GM12801 (cell line): ENCODE results near the gene NTHL1.

ENCODE experiments used
- TF ChIP-seq, protein P1 (sequence below): IDR thresholded peaks from one replicate; pipeline ENCODE4 v1.5.1; 2011; ENCODE audit warnings: control low read depth; ENCODE audit not compliant: insufficient read length; ENCODE audit errors: extremely low read depth

The NTHL1 gene

DNA sequence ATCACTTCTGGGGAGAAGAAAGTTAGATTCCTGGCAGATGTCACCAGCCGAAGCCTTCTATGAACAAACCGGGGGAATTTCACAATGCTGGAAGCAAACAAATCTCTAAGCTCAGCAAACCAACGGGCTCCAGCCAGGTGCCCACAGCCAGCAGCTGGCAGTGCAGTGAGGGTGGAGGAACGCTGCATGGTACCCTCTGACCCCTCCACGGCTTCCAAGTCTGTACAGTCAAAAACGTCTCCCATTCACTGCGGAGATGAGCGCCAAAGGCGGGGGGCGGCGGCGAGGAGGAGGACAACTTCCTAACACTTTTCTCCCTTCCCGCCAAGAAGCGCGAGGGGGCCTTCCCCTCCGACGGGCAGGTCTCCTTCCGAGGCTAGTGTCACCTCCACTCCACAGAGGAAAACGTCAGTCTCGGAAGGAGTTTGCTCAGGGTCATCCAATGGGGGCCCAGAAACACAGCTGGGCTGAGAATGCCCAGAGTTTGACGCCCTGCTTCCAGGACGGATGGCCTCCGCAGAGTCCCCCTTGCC lies 38.9 kb downstream of the NTHL1 start:
- TF ChIP-seq, protein P1, sequence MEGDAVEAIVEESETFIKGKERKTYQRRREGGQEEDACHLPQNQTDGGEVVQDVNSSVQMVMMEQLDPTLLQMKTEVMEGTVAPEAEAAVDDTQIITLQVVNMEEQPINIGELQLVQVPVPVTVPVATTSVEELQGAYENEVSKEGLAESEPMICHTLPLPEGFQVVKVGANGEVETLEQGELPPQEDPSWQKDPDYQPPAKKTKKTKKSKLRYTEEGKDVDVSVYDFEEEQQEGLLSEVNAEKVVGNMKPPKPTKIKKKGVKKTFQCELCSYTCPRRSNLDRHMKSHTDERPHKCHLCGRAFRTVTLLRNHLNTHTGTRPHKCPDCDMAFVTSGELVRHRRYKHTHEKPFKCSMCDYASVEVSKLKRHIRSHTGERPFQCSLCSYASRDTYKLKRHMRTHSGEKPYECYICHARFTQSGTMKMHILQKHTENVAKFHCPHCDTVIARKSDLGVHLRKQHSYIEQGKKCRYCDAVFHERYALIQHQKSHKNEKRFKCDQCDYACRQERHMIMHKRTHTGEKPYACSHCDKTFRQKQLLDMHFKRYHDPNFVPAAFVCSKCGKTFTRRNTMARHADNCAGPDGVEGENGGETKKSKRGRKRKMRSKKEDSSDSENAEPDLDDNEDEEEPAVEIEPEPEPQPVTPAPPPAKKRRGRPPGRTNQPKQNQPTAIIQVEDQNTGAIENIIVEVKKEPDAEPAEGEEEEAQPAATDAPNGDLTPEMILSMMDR: no peak

DNA sequence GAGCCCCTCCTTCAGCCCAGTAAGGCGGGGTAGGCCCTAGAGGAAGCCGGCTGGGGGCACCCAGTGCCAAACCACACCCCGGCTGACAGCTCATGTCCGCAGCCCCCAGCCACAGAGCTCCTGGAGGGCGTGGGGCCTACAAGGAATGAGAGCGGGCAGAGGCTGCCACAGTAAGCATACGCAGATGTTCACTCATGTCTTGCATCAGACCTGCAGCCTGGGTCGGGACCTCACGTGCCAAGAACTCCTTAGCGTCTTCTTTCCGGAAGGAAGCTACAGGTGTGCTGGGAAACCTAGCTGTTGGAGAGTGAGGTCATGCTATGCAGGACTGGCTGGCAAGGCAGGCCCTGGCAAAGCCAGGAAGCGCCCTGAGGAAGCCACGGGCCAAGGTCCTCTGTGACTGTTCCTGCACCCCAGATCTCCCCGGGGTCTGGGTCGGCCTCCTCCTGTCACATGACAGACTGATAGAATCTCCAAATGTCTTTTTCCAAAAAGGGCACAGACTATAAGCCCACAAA lies 39.6 kb downstream of the NTHL1 start:
- TF ChIP-seq, protein P1: no peak

DNA sequence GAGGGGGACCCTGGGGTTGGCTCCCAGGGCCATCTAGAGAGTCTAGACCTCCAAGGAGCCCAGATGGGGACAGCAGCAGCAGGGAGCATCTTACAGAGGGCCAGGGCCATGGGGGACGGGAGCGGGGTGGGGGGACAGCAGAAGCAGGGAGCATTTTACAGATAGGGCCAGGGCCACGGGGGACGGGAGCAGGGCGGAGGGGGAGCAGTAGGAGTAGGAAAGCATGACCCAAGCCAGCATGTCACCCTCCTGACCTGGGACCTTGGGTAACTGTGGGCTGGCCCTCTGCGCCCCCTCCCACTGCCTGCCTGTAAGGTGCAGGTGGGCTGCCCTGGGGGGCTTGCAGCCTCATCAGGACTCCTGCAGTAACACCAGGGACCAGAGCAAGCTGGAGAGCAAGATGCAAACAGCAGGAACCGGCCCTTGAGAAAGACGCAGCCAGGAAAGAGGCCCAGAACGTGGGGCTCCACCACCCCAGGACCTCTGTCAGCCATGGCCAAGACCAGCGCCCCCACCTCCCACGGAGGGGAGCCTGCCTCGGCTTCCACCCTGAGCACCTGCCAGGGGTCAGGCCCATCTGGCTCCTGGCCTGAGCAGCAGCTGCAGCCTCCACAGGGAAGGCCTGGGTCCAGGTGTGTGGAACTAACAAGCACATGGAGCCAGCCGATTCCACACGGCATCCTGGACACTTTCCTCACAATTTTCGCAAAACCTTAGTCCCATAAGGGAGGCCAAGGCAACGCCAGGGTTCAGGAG lies 40.4 kb downstream of the NTHL1 start:
- TF ChIP-seq, protein P1: no peak

DNA sequence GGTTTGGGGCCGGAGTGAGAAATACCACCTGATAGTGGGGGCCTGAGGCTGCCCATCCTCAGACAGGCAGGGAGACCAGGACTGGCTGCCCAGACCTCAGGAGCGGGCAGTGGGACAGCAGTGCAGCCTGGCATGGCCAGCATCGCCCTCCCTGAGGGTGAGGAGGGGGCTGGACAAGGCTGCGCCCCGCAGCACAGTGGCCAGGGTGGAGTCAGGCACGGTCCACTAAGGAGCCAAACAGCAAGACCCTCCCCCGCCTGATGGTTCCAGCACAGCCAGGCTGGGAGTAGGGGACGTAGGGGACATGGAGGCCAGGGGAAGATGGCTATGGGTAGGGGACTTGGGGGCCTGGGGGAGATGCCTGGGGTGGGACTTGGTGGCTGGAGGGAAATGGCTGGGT lies 41.3 kb downstream of the NTHL1 start:
- TF ChIP-seq, protein P1: no peak

DNA sequence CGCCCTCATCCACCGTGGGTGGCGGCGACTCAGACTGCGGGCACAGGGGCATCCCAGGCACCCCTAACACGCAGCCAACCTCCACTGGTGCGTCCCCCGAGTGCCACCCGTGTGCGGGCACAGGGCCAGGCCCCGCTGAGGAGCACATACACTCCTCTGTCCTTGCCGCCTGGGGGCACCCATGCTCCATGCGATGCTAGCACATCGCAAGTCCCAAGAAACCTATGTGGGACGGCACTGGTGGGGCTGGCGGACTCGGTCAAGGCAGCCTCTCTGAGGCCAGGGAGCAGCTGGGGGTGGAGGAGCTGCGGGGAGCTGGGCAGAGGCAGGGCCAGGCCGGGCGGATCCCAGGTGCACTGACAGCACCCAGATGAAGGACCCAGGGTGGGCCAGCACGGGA lies 42.0 kb downstream of the NTHL1 start:
- TF ChIP-seq, protein P1: no peak

DNA sequence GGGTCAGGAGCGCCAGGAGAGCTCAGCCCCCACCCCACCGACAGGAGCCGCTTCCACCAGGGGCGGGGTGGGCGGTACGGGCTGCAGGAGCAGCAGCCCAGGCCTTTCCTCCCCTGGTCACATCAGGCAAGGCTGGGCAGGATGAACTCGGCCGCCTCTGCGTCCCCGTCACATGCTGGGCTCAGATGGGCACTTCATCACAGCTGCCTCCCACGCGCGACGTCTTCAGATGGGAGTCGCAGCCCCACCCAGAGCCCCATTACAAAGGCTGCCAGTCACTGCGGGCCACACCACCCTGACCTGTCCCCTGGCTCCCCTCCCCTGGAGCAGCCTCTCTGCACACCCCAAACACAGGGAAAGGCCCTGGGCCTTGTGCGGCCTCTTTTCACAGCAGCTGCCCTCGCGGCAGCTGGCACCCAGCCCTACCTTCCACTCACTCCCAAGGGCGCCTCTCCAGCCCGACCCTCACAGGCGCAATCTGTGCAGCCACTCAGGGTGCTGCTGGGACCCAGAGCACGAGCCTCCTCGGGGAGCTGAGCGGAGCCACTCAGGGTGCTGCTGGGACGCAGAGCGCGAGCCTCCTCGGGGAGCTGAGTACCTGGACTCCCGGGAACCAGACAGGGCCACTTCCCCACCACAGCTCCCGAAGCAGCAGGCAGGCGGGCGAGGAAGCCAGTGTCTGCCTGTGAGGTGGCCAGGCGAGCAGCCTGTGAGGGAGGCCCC lies 42.7 kb downstream of the NTHL1 start:
- TF ChIP-seq, protein P1: no peak
